ENCODE results near the gene ST3GAL6.

Gene ST3GAL6

DNA sequence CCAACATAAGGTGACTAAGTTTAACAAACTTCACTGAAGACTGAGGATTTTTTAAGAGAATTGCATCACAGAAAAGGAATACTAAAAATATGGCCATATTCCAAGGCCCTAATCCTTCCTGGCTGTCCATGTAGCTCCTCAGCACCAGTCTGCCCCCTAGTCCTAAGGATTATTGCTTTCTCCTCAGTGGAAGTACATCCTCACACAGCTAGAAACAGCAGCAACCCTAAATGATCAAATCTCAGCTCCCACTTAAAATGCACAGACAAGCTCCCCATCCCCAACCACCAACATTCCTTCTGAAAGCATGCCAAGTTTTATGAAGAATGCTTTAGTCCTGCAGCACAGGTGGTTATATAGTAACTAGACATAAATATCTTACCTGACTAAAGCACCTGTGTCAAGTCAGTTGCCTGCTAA is 14.7 kb downstream of the ST3GAL6 start:
- DNase-seq, result no peak

DNA sequence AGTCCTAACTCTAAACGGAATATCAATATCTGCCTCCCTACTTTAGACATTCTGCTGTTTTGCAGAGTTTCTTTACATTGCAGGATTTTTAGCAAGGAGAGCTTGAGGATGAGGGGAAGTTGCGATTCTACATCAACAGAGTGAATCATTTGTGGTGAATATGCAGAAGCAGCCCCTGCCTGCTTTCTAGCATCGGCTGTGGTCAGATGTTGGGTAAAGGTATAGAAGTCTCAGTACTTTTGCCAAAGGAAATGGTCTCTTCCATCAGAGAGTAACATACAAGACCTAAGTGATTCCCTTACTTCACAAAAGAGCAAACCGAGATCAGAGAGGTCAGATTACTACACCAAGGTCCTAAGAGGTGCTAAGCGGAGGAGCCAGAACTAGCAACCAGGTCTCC is 15.2 kb downstream of the ST3GAL6 start:
- peak; percentile 65 to 87 (median 76) for DNase-seq

DNA sequence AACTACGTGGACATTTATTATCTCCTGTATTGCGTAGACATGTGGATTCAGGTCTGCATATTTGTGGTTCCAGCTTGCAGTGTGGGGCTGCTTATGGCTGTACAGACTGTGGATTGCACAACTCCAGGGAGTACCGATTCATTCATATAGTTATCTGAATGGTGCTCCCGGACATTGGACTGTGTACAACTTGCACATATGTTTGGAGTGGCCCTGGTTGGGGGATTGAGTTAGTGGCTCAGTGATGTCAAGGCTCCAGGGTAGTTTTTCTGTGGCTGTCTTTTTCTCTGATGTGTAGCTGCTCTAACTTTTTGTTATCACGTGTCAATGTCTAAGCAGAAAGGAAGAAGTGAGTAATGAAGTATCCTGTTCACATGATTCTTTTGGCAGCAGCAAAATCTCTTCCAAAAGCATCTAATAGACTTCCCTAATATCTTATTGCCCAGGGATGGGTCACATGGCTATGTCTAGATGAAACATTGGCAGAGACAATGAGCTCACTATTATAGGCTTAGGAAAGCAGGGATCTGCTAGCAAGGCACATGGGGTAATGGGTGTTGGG is 15.8 kb downstream of the ST3GAL6 start:
- peak; percentile 65 to 92 (median 80) for DNase-seq

DNA sequence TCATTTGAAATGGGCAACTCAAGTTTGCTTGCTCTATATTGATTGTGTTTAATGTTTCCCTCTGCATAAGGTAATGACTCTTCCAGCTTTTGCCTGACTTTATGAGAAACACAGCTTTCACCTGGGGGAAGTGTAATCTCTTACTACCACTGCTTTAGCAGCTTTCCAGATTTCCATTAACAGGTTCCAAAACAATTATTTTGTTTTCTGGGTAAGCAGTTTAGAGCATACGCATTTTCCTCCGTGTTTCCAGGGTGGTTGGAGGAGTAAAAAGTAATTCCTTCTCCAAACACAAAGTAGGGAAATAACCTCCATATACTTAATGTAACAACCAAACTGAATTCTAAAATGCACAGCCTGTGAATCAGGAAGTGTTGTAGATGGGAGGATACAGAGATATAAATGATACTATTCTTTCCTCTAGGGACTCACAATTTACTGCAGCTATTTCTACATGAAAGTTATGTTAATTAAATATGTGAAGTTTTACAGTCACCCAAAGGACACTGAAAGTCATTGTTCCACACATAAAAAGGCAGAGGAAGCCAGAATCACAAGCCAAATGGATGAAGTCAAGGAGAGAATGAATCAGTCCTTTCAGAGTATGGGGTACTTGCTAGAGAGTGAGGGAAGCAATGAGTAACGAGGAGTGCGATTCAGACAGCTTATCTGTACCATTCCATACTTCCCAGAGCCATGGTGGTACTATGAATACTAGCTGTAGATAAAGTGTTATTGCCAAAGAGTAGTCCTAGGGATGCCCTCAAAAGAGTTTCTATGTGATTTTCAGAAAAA is 16.6 kb downstream of the ST3GAL6 start:
- DNase-seq, result no peak

DNA sequence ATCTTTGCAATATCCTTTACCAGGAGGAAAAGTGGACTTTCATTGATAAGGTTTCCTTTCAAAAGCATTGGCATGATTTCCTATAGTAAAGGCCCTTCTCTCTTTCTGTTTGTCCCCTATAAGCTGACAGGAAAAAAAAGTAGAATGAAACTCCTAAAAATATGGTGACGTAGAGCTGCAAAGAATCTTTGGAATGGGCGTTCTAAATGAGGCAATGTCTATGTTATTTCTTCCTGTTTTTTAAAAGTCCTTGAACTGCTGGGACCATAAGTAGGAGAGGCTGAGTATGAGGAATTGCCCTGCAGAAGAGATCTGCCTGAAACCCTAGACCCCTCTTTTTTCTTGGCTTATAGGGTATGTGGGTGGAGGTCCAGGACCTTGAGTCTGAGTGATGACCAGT is 17.2 kb downstream of the ST3GAL6 start:
- no peak for DNase-seq

DNA sequence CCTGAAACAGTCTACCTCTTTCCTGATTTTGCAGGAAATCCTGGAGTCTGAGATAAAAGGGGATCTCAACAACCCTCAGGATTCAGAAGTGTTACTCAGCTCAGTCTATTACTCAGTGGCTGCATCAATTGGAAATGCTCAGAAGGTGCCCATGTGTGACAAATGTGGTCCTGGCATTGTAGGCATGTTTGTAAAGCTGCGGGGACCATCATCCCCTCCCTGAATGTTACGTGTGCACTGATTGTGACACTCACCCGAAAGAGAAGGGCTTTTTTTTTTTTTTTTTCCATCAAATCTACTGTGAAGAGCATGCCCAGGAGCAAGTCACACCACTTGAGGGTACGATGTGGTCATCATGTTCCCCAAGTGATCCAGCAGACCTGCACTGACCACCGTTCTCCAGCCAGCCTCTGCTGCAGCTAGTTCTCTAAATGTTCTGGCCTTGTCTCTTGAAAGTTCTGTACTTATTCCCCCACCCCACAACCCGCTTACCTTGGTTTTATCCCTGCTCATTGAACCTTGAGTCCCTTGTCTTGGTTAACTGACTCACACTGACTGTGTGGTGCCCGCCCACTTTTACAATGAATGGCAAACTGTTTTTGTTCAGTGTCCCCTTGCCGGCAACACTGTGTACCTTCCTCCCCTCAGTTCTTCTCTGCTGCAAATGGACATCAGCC is 19.8 kb downstream of the ST3GAL6 start:
- no peak for DNase-seq

DNA sequence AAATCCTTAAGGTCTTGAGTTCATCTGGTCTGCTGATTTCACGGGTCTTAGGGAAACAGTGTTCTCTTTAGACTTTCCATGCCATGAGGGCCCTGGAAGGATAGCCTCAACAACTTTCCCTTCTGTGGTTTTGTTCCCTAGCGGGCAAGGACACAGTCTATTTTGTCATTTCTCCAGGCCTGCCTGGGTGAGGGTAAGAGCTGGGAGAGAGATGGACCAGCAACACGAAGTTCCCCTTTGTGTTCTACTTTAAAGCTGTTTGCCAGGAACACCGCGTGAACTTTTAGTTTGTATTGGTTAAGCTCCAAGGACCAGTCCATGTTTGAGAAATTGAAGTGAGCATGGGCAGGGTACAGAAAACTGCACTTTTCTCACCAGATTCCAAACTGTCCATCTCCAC is 20.9 kb downstream of the ST3GAL6 start:
- peak; percentile 18 to 42 (median 40) for DNase-seq

DNA sequence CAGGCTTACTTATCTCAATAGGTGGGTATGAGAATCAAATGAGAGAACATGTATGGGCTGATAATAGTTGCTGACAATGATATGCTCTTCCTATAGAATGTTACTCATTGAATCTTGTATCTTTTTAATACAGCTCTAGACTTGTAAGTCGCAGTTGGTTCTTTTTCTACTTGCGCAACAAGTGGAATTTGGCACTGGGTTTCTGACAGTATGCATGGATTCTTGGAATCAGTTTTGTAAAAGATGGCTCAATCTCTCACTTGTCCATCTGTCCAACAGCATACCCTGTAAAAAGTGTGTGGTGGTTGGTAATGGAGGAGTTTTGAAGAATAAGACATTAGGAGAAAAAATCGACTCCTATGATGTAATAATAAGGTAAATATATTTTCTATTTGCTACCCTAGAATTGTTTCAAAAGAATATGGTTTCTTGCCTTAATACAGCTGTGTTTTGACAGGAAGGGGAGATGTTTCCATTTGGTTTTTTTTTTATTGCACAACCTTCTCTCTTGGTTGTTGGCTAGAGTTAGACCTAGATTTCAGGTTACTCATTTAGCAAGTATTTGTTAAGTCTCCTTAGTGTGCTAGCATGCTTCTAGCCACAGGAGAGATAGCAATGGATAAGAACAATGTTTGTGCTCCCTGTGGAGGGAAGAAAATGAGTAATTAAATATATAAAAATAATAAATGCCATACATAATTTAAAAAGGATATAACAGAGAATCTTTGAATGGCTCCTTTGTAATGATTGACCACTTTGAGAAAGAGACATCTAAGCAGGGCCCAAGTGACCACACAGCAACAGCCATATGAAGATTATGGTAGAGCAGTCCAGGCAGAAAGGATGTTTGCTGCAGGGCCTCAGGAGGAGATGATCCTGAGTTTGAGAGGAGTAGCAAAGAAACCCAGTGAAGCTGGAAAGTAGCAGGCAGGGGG is 21.8 kb downstream of the ST3GAL6 start:
- no peak for DNase-seq

DNA sequence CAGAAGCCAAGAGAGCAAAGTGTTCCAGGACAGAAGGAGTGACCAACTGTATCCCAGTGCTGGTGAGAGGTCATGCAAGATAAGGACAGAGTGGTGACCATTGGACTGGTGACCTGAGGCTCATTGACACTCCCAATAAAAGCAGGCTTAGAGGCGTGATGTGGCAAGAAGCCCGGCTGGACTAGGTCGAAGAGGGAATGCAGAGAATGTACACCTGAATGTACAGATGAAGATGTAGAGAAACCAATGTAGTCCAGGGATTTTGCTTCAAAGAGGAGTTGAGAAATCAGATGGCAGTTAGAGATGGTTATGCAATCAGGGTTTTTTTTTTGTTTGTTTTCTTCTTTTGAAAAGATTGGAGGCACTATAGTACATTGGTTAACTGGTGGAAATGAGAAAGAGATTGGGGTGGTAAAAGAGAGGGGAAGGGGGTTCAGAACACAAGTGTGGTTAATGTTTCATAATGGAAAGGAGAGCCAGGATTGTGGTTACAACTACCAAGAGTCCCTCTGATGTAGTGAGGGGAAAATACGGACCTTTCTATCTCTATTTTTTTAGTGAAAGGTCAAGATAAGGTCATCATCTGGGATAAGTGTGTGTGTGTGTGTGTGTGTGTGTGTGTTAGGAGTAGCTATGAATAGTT is 23.3 kb downstream of the ST3GAL6 start:
- DNase-seq, result peak in 1 of 4 experiments; percentile 38

DNA sequence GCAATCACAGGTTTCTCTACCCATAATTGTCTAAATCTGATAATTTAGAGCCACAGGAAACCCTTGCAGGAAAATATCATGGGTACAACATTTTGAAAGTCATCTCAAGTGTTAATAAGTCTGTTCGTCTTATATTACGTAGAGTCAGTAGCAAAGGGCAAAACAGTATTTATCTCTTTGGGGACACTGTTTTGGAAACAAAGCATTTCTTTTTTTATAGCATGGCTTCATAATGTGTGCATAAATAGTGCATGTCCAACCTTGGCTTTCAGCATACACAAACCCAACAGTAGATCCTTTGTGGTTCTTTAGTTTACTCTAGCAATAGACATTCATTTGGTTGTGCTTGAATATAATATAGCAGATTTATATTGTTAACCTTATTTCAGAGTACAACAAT is 24.0 kb downstream of the ST3GAL6 start:
- no peak for DNase-seq

DNA sequence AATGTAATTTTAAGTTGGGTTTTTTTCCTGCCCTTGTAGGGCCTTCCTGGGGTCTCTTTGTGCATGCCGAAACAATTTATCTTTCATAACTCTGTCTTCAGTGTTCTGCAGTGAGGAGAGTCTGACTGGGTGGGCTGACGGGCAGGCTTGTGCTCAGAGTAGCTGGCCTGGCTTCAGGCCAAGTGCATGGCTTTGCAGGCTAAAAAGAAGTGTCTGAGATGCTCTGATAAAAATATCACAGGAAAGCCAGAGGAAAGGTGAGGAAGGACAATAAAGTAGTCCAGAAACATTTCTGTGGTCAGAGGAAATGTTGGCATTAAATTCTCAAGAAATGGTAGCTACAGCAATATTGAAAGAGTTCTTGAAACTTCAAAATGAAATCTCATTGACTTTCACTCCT is 25.5 kb downstream of the ST3GAL6 start:
- DNase-seq, result no peak

DNA sequence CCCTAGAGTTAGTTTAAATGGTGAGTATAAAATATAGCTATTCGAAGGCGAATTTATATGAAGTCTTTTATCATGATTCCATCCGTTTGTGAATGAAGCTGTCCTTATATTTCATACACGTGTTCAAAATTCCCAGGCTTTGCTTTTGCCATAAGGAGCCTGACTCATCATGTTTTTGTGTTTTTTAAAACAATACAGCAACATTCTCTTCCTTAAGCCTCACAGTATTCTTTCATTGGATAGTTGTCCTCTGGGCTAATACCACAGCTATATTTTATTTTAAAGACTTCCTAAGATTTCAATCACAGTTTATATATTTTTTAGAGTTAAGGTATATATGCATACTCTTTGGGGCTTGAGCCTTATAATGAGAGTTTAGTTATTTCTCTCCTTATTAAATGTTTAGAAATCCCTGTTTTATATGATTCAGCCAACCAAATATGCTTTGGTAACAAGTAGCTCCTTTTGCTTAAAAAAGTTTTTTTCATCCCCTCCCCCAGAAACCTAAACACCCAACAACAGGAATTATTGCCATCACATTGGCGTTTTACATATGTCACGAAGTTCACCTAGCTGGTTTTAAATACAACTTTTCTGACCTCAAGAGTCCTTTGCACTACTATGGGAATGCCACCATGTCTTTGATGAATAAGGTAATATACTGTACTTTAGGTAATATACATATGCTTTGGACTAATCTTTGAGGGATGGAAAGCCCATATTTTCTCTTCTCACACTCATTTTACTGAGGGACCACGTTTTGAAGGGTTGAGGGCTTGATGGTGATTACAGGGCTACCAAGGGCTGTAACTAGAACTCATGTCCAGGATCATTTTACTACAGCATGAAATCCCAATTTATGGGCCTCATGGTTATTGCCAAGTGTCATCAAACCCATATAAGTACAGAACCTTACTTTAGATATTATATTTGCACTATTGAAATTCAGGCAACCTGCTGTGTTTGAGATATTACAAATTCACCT is 28.5 kb downstream of the ST3GAL6 start:
- no peak for DNase-seq

DNA sequence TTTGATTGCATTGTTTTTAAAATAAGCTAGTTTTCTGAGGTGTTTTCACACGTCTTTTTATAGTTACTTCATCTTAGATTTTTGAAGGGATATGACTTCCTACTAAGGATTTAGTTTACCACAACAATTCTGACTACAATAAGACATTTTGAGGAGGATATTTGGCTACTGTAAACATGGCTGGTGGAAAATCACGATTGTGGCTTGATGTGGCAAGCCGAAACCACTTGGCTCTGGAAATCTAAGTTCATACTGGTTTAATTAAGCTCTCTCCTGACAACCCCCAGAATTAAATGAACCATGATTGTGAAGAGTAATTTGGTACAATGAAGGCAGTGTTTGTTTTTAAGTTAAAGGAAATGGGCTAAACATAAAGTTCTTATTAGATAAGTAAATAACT is 30.8 kb downstream of the ST3GAL6 start:
- no peak for DNase-seq

DNA sequence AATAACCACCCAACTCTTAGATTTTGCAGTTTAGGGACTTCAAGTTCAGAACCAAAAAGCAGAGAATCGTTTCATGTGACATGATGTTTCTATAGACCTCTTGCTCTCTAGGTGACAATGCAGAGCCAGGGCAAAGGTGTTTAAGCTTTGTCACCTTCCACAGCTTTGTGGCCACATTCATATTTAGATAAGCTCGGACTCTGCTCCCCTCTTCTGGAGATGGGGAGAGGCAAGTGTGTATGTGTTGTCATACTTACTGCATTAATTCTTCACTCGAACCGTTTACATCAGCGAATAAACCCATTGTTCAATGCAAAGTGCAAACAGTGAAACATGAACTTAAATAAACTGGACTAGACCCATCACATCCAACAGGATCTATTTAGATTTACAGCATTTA is 33.2 kb downstream of the ST3GAL6 start:
- no peak for DNase-seq

DNA sequence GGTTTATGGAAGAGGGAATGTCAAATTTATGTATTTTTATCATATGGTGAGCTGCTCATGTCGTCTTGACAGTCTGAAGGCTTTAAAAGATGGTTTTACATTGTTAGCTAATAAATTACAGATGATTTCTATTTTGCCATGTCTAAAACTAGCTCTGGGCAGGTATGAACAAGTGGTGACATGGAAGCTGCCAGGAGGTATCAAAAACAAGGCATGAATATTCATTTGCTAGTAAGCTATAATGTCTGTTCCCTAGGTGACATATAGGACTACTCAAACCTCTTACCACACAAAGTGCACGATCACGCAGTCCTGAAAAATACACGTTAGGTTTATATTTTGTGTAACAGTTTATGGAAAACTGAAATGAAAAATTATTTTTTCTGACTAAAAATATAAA is 34.8 kb downstream of the ST3GAL6 start:
- no peak for DNase-seq

DNA sequence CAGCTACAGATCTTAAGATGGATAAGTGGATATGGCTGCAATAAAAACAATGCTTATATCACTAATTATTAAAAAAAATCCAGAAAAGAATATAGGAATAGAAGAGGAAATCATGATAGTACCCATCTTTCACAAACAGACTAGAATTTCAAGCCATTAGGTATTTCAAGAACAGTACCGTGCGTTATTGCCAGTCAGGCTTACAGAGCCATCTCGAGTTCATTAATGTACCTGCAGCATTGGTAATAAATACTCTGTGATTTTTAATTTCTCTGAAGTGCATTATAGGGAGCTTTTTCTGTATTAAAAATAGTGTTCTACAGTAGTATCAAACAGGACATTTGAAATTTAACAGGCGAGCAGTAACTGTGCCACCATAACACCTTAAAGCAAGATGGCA is 35.7 kb downstream of the ST3GAL6 start:
- no peak for DNase-seq

DNA sequence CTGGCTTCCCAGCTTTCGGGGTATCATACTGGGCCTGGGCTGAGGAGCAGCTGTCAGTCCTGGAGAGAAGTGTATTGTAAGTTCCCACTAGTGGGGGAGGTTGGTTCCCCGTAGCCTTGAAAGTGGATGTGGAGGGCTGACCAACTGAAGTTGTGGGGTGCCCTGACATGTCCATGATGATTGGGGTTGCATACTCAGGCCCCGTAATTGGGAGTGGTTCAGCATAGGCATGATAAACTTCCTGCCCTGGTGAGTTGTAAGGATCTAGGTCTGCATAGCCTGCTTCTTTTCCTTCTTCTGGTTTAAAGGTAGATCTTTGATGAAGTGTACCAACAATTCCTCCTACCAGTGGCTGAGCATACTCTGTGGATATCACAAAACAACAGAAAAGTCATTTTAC is 36.3 kb downstream of the ST3GAL6 start:
- DNase-seq, result no peak

DNA sequence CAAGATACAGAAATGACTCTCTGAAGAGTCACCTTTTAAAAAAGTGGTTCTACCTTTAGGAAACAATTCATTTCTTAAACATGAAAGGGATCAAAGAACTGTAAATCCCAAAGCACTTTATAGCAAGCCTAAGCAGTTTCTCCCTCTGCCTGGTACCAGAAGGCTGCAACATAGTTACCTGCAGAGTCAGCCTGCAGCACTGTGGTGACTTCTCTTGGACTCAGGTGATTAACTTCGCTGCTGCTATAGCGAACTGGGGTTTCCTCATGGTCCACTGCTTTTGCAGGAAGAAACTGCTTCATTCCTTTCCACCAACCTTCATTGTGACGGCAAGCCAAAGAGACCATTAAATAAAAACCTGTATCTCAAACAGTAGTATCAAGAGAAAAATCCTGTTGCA is 37.3 kb downstream of the ST3GAL6 start:
- no peak for DNase-seq

DNA sequence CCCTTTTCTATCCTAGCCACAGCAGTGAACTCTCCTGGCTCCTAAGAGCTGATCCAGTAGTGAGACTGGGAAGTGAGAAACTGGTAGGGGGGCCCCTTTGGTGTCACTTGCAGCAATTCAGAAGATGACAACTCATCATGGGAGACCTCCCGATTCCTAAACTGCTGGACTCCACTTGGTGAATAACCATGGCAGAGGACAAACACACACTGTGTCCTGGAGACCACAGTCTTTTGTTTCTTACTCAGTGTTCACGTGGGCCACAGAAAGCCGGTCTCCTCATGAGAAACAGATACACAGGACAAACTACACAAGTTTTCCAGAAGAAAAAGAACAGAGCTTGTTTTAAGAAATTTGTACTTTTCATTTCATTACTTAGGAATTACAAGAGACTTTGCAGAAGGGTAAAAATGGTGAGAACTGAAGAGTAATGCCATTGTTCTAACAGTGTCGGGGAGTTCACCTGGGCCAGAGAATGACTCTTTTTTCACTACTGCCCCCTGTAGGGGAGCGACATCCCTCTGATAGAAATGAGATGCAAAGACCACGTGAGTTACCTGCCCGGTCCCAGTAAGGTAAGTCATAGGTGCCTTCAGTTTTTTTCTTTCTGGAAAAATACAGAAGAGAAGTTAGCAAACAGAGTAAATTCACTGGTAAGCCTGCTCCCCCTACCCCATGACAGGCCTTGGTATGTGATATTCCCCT is 38.1 kb downstream of the ST3GAL6 start:
- DNase-seq, result no peak

DNA sequence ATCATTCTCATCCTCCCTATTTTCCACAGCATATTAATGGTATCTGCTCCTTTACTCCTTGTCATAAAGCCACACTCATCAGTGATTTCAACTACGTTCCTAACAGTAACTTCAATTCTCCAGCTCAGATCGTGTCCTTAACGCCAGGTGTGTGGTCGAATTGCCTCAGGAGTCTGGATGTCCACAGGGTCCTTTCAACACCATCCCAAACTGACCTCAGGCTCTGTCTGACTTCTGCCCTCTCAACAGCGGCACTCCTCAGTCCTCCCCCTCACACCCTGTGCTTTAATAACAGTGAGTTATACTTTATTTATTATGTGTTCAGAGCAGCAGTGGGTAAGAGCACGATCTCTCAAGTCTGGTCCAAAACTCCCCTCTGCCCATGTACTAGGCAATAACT is 42.4 kb downstream of the ST3GAL6 start:
- no peak for DNase-seq
